Raji (cell line): ENCODE measurements around the gene RFT1.

Experiments
- POLR2A ChIP-seq: IDR thresholded peaks from 2 replicates; pipeline ENCODE4 v1.6.1; 2011; ENCODE audit warnings: low read depth, low read length, control low read depth; ENCODE audit not compliant: insufficient read depth

RFT1 gene

GRCh38 chr3:53130179-53131061 lies at the start of gene RFT1:
TSS of gene RFT1 (minus strand) at chr3:53130435. CDS start at chr3:53130400, 35 bp downstream.
- peak; percentile 97 for TF ChIP-seq POLR2A

GRCh38 chr3:53179580-53179979 lies 49.3 kb upstream of the RFT1 start:
- TF ChIP-seq POLR2A = no peak

GRCh38 chr3:53178246-53178645 lies 48.0 kb upstream of the RFT1 start:
- no peak for TF ChIP-seq POLR2A

GRCh38 chr3:53175613-53176540 lies 45.6 kb upstream of the RFT1 start:
- TF ChIP-seq POLR2A = no peak

DNA sequence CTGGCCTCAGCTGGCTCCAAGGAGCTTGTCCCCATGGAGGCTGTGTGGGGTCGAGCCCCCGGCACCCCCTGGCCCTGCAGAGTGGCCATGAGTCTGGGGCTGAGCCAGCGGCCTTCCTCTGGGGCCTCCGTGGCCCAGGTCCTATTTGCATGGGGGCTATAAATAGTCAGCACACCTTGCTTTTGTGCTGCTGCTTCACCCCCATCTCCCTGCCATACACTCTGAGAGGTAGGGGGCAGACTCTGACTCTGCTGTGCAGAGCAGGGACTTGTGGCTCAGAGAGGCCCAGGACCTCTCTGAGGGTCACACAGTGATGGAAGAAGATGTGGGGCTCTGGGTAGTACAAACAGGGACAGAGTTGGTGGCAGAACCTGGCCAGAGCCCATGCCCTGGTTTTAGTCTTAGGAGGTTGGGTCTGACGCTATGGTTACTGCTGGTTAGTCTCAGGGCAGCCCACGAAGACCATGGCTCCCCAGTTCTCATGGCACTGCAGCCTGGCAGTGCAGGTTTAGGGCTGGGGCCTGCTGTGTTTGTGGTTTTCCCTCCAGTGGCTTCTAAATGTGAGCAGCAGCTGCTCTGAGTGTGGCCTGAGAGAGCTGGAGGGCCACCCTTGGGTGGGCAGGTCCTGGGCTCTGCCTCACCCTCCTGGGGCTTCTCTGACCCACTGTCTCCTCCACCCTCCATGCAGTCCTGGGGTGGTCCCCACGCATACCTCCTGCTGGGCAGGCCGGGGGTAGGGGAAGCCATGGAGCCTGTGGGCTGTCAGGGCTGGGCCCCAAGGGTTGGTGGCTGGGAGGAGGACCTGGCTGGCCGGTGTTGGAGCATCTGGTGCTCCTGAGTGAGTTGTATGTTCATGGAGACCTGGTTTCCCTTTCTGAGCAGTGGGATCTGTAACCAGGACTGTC lies 44.4 kb upstream of the RFT1 start:
- TF ChIP-seq POLR2A = peak; percentile 36; the same call in 1 of the 2 replicates

GRCh38 chr3:53173107-53173506 lies 42.9 kb upstream of the RFT1 start:
- TF ChIP-seq POLR2A = no peak

DNA sequence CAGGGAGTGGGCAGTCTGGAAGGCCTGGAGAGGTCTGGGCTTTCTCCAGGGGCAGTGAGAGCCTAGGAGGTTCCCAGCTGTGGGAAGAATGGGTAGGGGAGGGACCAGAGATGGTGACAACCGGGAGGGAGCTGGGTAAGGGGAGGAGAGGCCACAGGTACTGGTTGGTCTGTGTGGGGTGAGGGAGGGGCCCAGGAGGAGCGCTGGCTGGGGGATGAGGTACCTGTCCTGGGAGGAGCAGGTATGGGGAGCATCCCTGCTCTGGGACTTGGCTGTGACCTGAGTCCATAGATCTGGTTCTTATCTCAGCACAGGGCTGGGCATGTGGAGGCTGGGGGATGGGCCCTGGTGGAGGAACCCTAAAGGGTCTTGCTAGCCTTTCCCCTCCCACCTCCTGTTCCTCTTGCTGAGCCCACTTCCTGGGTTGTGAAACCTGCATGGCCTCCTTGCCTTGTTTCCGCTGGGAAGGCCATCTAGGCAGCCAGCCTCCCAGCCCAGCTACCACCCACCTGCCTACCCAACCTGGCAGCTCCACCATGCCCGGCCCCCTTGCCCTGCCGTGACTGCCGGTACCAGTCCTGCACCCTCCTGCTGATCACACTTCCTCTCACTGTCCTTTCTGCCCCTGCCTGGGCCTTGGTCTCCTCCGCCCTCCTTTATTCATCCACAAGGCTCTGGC lies 41.7 kb upstream of the RFT1 start:
- no peak for TF ChIP-seq POLR2A

GRCh38 chr3:53171064-53171418 lies 40.8 kb upstream of the RFT1 start:
- no peak for TF ChIP-seq POLR2A

DNA sequence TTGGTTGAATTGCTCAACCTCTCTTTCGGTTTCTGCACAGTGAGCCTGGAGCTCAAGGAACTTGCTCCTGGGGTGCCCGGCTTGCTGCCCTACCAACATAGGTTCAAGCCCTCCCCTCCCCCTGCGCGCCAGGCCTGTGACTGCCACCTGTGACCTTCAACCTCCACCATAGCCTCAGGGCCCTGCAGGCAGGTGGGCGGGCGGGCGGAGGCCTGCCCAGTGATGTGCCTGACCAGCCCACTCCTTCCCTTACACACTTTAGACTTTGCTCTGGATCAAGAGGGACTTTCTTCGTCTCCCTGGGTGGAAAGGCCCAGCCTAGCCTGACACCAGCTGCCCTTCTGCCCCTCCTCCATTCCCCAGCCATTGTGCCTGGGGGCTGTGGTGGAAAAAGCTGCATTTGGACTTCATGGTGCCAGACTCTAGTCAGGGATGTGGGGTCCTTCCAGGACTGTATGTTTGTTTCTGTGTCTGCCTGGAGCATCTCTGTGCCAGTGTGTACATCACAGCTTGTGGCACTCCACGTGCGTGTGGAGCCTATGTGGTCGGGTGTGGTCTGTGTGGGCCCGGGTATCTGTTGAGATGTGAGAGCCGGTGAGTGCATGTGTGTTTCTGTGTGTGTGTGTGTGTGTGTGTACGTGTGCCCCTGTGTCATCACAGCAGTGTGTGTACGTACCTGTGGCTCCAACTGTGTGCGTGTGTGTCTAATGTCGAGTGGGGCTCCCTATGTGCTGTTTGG lies 40.3 kb upstream of the RFT1 start:
- 0 out of 2 replicates have a peak, but pooled peaks have one; percentile 19 for TF ChIP-seq POLR2A

GRCh38 chr3:53169832-53170324 lies 39.6 kb upstream of the RFT1 start:
- TF ChIP-seq POLR2A = no peak

GRCh38 chr3:53169045-53169831 lies 39.0 kb upstream of the RFT1 start:
- no peak for TF ChIP-seq POLR2A

- no peak for TF ChIP-seq POLR2A
Observed at GRCh38 chr3:53168175-53168923, 38.1 kb upstream of the RFT1 start.
